Measurements from ENCODE around the gene HAPLN1. TPM values are rescaled to one million over a fixed set of nuclear protein-coding genes. Genes with fewer than 3 reads are reported as not detected.

HAPLN1 gene
- total RNA-seq, 2 donors from 2014 or later: 0.12 to 0.19 TPM

- no peaks in the 10 kb centered on the region for H3K27me3 ChIP-seq
- no peak for TF ChIP-seq CTCF (IDR thresholded peaks at IDR 0.05)
- H3K4me1 ChIP-seq: no peaks in the 10 kb centered on the region
- H3K27ac ChIP-seq: no peak overlapping the region
- no peaks in the 10 kb centered on the region for H3K9me3 ChIP-seq
- DNase-seq (ENCODE audit: low spot score): no peak
- H3K4me3 ChIP-seq: no peak overlapping the region
- H3K36me3 ChIP-seq: no peaks in the 10 kb centered on the region
Observed at GRCh38 chr5:83657807-83658525, 62.7 kb downstream of the HAPLN1 start.

DNA sequence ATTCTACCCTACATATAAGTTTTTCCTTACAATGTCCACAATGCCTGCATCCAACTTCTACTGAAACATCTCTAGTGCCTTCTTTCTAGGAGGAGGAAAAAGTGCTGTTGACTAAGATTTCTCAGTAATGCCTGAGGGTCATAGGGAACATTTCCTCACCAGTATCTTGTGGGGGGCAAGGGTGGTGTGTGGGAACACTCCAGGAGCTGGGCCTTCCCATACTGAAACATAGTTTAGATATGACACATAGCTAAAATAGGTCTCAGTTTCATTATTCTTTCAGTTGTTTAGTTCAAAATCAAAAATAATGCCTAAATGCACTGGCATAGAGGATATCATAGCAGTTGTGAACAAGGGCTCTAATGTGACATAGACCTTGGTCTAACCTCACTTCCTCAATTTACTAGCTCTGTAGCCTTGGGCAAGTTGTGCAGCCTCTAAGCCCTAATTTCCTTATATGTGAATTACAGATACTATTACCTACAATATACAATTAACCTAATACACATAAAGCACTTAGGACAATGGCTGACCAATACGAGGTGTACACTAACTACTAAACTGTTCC lies 66.1 kb downstream of the HAPLN1 start:
- H3K27ac ChIP-seq: no peak overlapping the region
- TF ChIP-seq CTCF (IDR thresholded peaks at IDR 0.05): no peak
- no peak overlapping the region for H3K4me3 ChIP-seq
- H3K36me3 ChIP-seq: no peaks in the 10 kb centered on the region
- DNase-seq (ENCODE audit: low spot score): no peak
- no peaks in the 10 kb centered on the region for H3K27me3 ChIP-seq
- H3K9me3 ChIP-seq: no peaks in the 10 kb centered on the region
- H3K4me1 ChIP-seq: no peaks in the 10 kb centered on the region

DNA sequence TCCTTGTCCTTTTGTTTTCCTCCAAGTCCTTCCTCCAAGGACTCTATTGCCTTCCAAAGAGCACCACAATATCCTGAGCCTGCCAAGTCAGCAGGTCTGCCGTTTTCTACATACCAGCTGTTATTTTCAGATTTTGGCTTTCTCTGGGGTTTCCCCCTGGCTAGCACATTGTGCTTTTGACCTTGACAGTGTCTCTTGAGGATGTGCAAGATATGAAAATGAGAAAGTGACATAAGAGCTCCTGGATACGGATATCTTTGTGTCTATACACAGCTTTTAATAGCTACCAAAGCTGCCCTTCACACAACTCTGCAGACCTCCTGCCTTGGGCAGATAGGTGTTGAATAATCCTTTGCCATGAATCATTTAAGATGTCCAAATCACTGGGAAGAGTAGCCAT lies 67.0 kb downstream of the HAPLN1 start:
- Histone ChIP-seq H3K9me3 (no peaks in the 10 kb centered on the region), H3K27me3 (no peaks in the 10 kb centered on the region), H3K36me3 (no peaks in the 10 kb centered on the region), H3K4me3 (no peak overlapping the region), H3K4me1 (no peaks in the 10 kb centered on the region), H3K27ac (no peak overlapping the region)
- DNase-seq (ENCODE audit: low spot score): no peak
- no peak for TF ChIP-seq CTCF (IDR thresholded peaks at IDR 0.05)

- Histone ChIP-seq H3K4me3 (no peak overlapping the region), H3K36me3 (no peaks in the 10 kb centered on the region), H3K27ac (no peak overlapping the region), H3K27me3 (no peaks in the 10 kb centered on the region), H3K9me3 (no peaks in the 10 kb centered on the region), H3K4me1 (no peaks in the 10 kb centered on the region)
- no peak for TF ChIP-seq CTCF (IDR thresholded peaks at IDR 0.05)
- no peak for DNase-seq (ENCODE audit: low spot score)
Observed at GRCh38 chr5:83645936-83646335, 74.7 kb downstream of the HAPLN1 start.

DNA sequence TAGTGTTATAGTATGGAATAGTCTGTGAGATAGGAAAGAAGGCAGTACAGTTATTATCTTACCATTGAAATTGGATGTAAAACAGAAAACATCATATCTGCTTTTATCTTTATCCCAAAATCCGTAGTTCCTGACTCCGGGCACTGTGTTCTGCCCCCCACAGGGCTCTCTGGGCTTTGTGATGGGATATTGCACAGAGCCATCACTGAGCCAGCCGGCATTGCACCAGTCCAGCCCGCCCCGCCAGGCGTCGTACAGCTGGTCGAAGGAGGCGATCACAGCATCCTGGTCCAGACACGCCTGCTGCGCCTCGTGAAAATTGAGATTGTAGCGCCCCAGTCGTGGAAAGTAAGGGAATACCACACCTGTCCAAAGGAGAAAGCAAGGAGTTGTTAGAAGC lies 76.4 kb downstream of the HAPLN1 start:
- H3K27ac ChIP-seq: no peak overlapping the region
- H3K27me3 ChIP-seq: no peaks in the 10 kb centered on the region
- TF ChIP-seq CTCF (IDR thresholded peaks at IDR 0.05): no peak
- no peaks in the 10 kb centered on the region for H3K4me1 ChIP-seq
- no peaks in the 10 kb centered on the region for H3K9me3 ChIP-seq
- DNase-seq (ENCODE audit: low spot score): no peak
- no peaks in the 10 kb centered on the region for H3K36me3 ChIP-seq
- H3K4me3 ChIP-seq: no peak overlapping the region

GRCh38 chr5:83641946-83642345 lies 78.7 kb downstream of the HAPLN1 start:
- Histone ChIP-seq H3K4me3 (no peak overlapping the region), H3K27me3 (no peaks in the 10 kb centered on the region), H3K36me3 (no peaks in the 10 kb centered on the region), H3K9me3 (no peaks in the 10 kb centered on the region), H3K4me1 (no peaks in the 10 kb centered on the region), H3K27ac (no peak overlapping the region)
- DNase-seq (ENCODE audit: low spot score): no peak
- no peak for TF ChIP-seq CTCF (IDR thresholded peaks at IDR 0.05)
